MM.1S (cell line): ENCODE measurements around the gene EXOSC7.
A peak's percentile ranks its signal among the peaks of the same experiment; 100 is the strongest.

ENCODE experiments used
- DNase-seq: peaks from one replicate; pipeline ENCODE4 v3.0.0-alpha.2; 2015
- H2AFZ ChIP-seq: fragments of 300-600 bp; sonication (generic); 2 replicates; pipeline ENCODE4 v1.6.0; 2016; ENCODE audit warnings: antibody characterized with exemption, low read length
- H3F3A ChIP-seq: fragments of 300-600 bp; sonication (generic); 2 replicates; pipeline ENCODE4 v1.6.1; 2016; ENCODE audit warnings: mild to moderate bottlenecking, antibody characterized with exemption, low read length, moderate library complexity, mixed read lengths; ENCODE audit not compliant: insufficient read depth
- H3K27ac ChIP-seq: fragments of 300-600 bp; sonication (generic); 2 replicates; pipeline ENCODE4 v1.5.1; 2016; ENCODE audit warnings: mild to moderate bottlenecking, low read length
- H3K27me3 ChIP-seq: fragments of 300-600 bp; sonication (generic); replicated peaks from 2 replicates; pipeline ENCODE4 v1.6.0; 2016; ENCODE audit warnings: low read length; ENCODE audit not compliant: insufficient read depth
- H3K36me3 ChIP-seq: fragments of 300-600 bp; sonication (generic); replicated peaks from 2 replicates; pipeline ENCODE4 v1.6.1; 2016; ENCODE audit warnings: mild to moderate bottlenecking, low read length, mixed read lengths; ENCODE audit not compliant: insufficient read depth
- H3K4me1 ChIP-seq: fragments of 300-600 bp; sonication (generic); 2 replicates; pipeline ENCODE4 v1.6.1; 2016; ENCODE audit warnings: low read length, mixed read lengths
- H3K4me2 ChIP-seq: fragments of 300-600 bp; sonication (generic); 2 replicates; pipeline ENCODE4 v1.6.0; 2016; ENCODE audit warnings: low read depth, low read length
- H3K4me3 ChIP-seq: fragments of 300-600 bp; sonication (generic); 2 replicates; pipeline ENCODE4 v1.5.1; 2016; ENCODE audit warnings: low read length, mixed read lengths
- H3K79me2 ChIP-seq: fragments of 300-600 bp; sonication (generic); 2 replicates; pipeline ENCODE4 v1.6.1; 2016; ENCODE audit warnings: mixed run types, low read length, mixed read lengths
- H3K9ac ChIP-seq: fragments of 300-600 bp; sonication (generic); 2 replicates; pipeline ENCODE4 v1.6.1; 2016; ENCODE audit warnings: low read length, mixed read lengths
- H3K9me2 ChIP-seq: fragments of 300-600 bp; sonication (generic); replicated peaks from 2 replicates; pipeline ENCODE4 v1.6.1; 2016; ENCODE audit warnings: mild to moderate bottlenecking, low read length, mixed read lengths; ENCODE audit not compliant: insufficient read depth
- H3K9me3 ChIP-seq: fragments of 300-600 bp; sonication (generic); replicated peaks from 2 replicates; pipeline ENCODE4 v1.6.1; 2016; ENCODE audit warnings: mild to moderate bottlenecking, low read length, mixed read lengths; ENCODE audit not compliant: insufficient read depth
- H4K20me1 ChIP-seq: fragments of 300-600 bp; sonication (generic); 2 replicates; pipeline ENCODE4 v1.6.1; 2016; ENCODE audit warnings: mild to moderate bottlenecking, low read length, moderate library complexity, mixed read lengths; ENCODE audit not compliant: insufficient read depth
- EZH2 ChIP-seq: fragments of 300-600 bp; sonication (generic); optimal IDR thresholded peaks from 2 replicates; pipeline ENCODE3; 2017; ENCODE audit warnings: low read depth, mild to moderate bottlenecking, antibody characterized with exemption, low read length, mixed read lengths
- EZH2phosphoT487 ChIP-seq: fragments of 300-600 bp; sonication (generic); IDR thresholded peaks from 2 replicates; pipeline ENCODE4 v1.6.1; 2018; ENCODE audit warnings: antibody characterized with exemption, low read length
- TF ChIP-seq, protein P1 (sequence below): fragments of 300-600 bp; sonication (generic); IDR thresholded peaks from 2 replicates; pipeline ENCODE4 v1.5.1; 2016; ENCODE audit warnings: antibody characterized with exemption, low read length, mixed read lengths

EXOSC7 gene

DNA sequence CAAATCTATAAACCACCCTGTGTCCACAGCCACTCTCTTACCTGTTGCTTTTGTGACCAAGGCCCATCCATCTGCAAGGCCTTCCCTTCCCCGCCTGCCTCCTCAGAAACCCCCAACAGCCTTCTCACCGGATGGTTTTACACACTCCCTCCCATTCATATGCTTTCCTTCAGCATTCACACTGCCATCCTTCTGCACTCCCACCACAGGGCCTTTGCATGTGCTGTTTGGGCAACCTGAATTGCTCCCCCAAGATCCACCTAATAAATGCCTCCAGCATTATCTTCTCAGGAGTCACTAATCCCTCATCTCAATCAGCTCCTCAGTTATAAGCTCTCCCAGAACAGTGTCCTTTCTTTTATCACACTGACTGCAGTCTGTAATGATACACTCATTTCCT, 56.1 kb downstream of the EXOSC7 start:
- H3F3A ChIP-seq: peaks cover 13% of the 10 kb centered on the region
- no peak overlapping the region for H3K4me2 ChIP-seq
- TF ChIP-seq EZH2 (no peak), EZH2phosphoT487 (no peak)
- TF ChIP-seq, protein P1, sequence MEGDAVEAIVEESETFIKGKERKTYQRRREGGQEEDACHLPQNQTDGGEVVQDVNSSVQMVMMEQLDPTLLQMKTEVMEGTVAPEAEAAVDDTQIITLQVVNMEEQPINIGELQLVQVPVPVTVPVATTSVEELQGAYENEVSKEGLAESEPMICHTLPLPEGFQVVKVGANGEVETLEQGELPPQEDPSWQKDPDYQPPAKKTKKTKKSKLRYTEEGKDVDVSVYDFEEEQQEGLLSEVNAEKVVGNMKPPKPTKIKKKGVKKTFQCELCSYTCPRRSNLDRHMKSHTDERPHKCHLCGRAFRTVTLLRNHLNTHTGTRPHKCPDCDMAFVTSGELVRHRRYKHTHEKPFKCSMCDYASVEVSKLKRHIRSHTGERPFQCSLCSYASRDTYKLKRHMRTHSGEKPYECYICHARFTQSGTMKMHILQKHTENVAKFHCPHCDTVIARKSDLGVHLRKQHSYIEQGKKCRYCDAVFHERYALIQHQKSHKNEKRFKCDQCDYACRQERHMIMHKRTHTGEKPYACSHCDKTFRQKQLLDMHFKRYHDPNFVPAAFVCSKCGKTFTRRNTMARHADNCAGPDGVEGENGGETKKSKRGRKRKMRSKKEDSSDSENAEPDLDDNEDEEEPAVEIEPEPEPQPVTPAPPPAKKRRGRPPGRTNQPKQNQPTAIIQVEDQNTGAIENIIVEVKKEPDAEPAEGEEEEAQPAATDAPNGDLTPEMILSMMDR: no peak
- peaks cover 24% of the 10 kb centered on the region for H3K4me1 ChIP-seq
- no peaks in the 10 kb centered on the region for H3K9me2 ChIP-seq
- H4K20me1 ChIP-seq: no peaks in the 10 kb centered on the region
- DNase-seq: no peak
- H3K79me2 ChIP-seq: no peaks in the 10 kb centered on the region
- H3K9ac ChIP-seq: no peak overlapping the region
- H3K4me3 ChIP-seq: no peak overlapping the region
- no peaks in the 10 kb centered on the region for H3K36me3 ChIP-seq
- no peaks in the 10 kb centered on the region for H3K27me3 ChIP-seq
- H3K9me3 ChIP-seq: no peaks in the 10 kb centered on the region
- H2AFZ ChIP-seq: no peak overlapping the region
- H3K27ac ChIP-seq: no peak overlapping the region

DNA sequence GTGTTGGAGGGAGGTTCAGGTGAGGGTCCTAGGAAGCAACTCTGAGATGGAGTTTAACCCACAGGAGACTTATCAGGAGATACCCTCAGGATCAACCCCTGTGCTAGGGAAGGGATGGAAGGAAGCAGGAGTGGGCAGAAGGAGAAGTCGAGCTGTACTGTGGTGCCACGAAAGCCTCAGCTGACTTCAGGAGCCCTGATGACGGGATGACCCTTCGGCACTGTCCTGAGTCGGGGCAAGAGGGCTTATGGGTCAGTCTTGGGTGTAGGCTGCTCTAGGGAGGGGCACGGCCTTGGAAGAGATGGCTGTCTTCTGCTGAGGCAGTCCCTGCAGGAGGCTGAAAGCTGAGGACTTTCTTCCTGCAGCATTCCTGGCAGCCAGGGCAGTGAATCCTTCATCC, 57.7 kb downstream of the EXOSC7 start:
- no peaks in the 10 kb centered on the region for H3K9me3 ChIP-seq
- TF ChIP-seq EZH2phosphoT487: no peak
- TF ChIP-seq, protein P1: no peak
- no peak for TF ChIP-seq EZH2
- H2AFZ ChIP-seq: no peak overlapping the region; the same call in 1 of the 2 replicates
- H3K27ac ChIP-seq: peak overlapping the region; percentile 84; the same call in 1 of the 2 replicates
- no peaks in the 10 kb centered on the region for H3K79me2 ChIP-seq
- H3K27me3 ChIP-seq: no peaks in the 10 kb centered on the region
- H3F3A ChIP-seq: peaks cover 13% of the 10 kb centered on the region
- DNase-seq: no peak
- peak overlapping the region; percentile 73; the same call in 1 of the 2 replicates for H3K4me2 ChIP-seq
- no peaks in the 10 kb centered on the region for H3K36me3 ChIP-seq
- no peak overlapping the region for H3K9ac ChIP-seq
- no peaks in the 10 kb centered on the region for H3K9me2 ChIP-seq
- H3K4me3 ChIP-seq: no peak overlapping the region
- peaks cover 24% of the 10 kb centered on the region for H3K4me1 ChIP-seq
- H4K20me1 ChIP-seq: no peaks in the 10 kb centered on the region

DNA sequence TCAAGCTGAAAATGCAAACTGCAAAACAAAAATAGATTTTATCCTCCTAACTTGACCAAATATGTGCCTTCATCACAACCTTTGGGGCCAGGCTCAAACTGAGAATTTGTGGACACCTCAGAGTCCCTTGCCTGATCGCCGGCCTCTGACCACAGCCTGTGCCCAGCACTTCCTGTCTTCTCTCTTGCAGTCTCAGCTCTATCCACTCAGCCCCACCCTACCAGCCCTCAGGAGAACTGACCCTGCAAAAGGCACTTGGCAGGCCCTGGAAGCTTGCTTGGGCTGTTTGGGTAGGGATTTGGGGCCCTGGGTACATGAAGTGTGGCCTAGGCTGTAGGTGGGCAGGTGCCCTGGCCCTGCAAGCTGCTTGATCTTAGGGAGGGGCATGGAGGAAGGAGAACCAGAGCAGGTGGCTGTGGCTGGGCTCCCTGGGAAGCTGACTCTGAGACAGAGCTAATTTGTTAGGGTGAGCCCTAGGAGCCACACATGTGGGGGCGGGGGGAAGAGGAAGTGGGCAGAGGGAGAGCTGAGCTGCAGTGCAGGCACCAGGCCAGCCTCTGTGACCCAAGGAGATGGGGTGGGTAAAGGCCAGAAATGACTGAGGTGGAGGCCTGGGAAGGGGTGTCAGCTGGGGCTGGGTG, 58.7 kb downstream of the EXOSC7 start:
- peak overlapping the region; percentile 79 for H2AFZ ChIP-seq
- H4K20me1 ChIP-seq: no peaks in the 10 kb centered on the region
- no peaks in the 10 kb centered on the region for H3K27me3 ChIP-seq
- H3K4me3 ChIP-seq: peak overlapping the region; percentile 39
- DNase-seq: peak; percentile 80
- no peaks in the 10 kb centered on the region for H3K9me2 ChIP-seq
- H3K9ac ChIP-seq: peak overlapping the region; percentile 48; the same call in 1 of the 2 replicates
- no peaks in the 10 kb centered on the region for H3K9me3 ChIP-seq
- peak overlapping the region; percentile 73 for H3K4me2 ChIP-seq
- no peaks in the 10 kb centered on the region for H3K36me3 ChIP-seq
- no peak for TF ChIP-seq EZH2phosphoT487
- no peaks in the 10 kb centered on the region for H3K79me2 ChIP-seq
- peaks cover 24% of the 10 kb centered on the region for H3K4me1 ChIP-seq
- H3F3A ChIP-seq: peaks cover 13% of the 10 kb centered on the region
- peak overlapping the region; percentile 84 for H3K27ac ChIP-seq
